GM12878 (cell line): Measurements from ENCODE around the gene DIAPH3. TPM values are rescaled to one million over a fixed set of nuclear protein-coding genes. Genes with fewer than 3 reads are reported as not detected.

Experiments used
- ATAC-seq: fragments of 200-7000 bp; cut with Tn5 transposase; 3 replicates; pipeline ENCODE4 v1.9.1; 2020; ENCODE audit warnings: mild to moderate bottlenecking, moderate library complexity
- BruUV-seq: library from RNA; stranded (reverse); fragments of 400-500 nt; replicated peaks from 2 replicates; lab custom pipeline; 2021; lab: Mats Ljungman, UMichigan
- CTCF ChIA-PET: fragments of 300-600 bp; sonication (Branson Sonifier 250); formaldehyde crosslinking; extraction: SDS; loops from one replicate; lab custom pipeline; 2021; ENCODE audit warnings: inconsistent platforms; lab: Yijun Ruan, JAX
- POLR2A ChIA-PET: fragments of 350-600 bp; formaldehyde crosslinking; extraction: SDS; loops from one replicate; lab custom pipeline; 2021; ENCODE audit warnings: inconsistent platforms; lab: Charles Lee
- RAD21 ChIA-PET: fragments of 300-600 bp; sonication (Branson Sonifier 250); formaldehyde crosslinking; loops from one replicate; lab custom pipeline; 2023; ENCODE audit warnings: antibody characterized with exemption; ENCODE audit not compliant: unreplicated experiment; lab: Charles Lee
- SMC1A ChIA-PET: fragments of 300-600 bp; sonication (Branson Sonifier 250); formaldehyde crosslinking; loops from one replicate; lab custom pipeline; 2023; ENCODE audit not compliant: unreplicated experiment, uncharacterized antibody; lab: Charles Lee
- DNase-seq: peaks from one replicate; pipeline ENCODE4 v3.0.0-alpha.2; 2011; ENCODE audit warnings: low read depth, low spot score
- FAIRE-seq: peaks from 3 replicates; lab custom pipeline; 2011; peaks lifted over from hg19 to GRCh38; lab: Jason Lieb, UNC
- H2AFZ ChIP-seq: 2 replicates; pipeline ENCODE4 v1.6.0; 2011; ENCODE audit warnings: low read depth, low read length, control low read depth; ENCODE audit not compliant: control insufficient read depth
- H3K27ac ChIP-seq: 2 replicates; pipeline ENCODE4 v1.5.1; 2011; ENCODE audit warnings: control low read depth; ENCODE audit not compliant: control insufficient read depth, insufficient read depth
- H3K27me3 ChIP-seq, 2 experiments: replicated peaks in 1 of 2; 2 replicates each; pipeline versions ENCODE4 v1.6.0 to v1.6.1; 2011; ENCODE audit warnings: low read length in 1 of 2; ENCODE audit not compliant: control insufficient read depth in 2 of 2, insufficient read depth in 2 of 2
- H3K36me3 ChIP-seq, 2 experiments: 2 replicates each; pipeline ENCODE4 v1.5.1; 2011; ENCODE audit warnings: low read length in 1 of 2; ENCODE audit not compliant: control insufficient read depth in 2 of 2, insufficient read depth in 2 of 2
- H3K4me1 ChIP-seq: 2 replicates; pipeline ENCODE4 v1.6.1; 2011; ENCODE audit warnings: mild to moderate bottlenecking, low read length, moderate library complexity, mixed read lengths; ENCODE audit not compliant: control insufficient read depth, insufficient read depth
- H3K4me2 ChIP-seq: 2 replicates; pipeline ENCODE4 v1.6.0; 2011; ENCODE audit warnings: control low read depth; ENCODE audit not compliant: control insufficient read depth, insufficient read depth
- H3K4me3 ChIP-seq: fragments of 200-600 bp; sonication (generic); 2 replicates; pipeline ENCODE4 v1.5.1; 2016
- H3K79me2 ChIP-seq: 2 replicates; pipeline ENCODE4 v1.6.0; 2011; ENCODE audit warnings: low read length; ENCODE audit not compliant: control insufficient read depth, insufficient read depth
- H3K9ac ChIP-seq: 2 replicates; pipeline ENCODE4 v1.8.0; 2011; ENCODE audit warnings: low read length, control low read depth, mixed read lengths; ENCODE audit not compliant: control insufficient read depth, insufficient read depth
- H3K9me3 ChIP-seq: replicated peaks from 3 replicates; pipeline ENCODE4 v1.5.1; 2011; ENCODE audit warnings: mild to moderate bottlenecking, low read length; ENCODE audit not compliant: control insufficient read depth, insufficient read depth
- H4K20me1 ChIP-seq: 2 replicates; pipeline ENCODE4 v1.6.0; 2011; ENCODE audit not compliant: control insufficient read depth, insufficient read depth
- DPF2 ChIP-seq: fragments of 450-650 bp; IDR thresholded peaks from 2 replicates; pipeline ENCODE4 v1.6.1; 2017; ENCODE audit warnings: mild to moderate bottlenecking
- ESRRA ChIP-seq: IDR thresholded peaks from 2 replicates; pipeline ENCODE4 v1.6.1; 2012; ENCODE audit warnings: mild to moderate bottlenecking, low read length, improper control_type of control experiment
- ETV6 ChIP-seq, 2 experiments: fragments of 450-650 bp in 1 of 2; IDR thresholded peaks in 1 of 2; conservative IDR thresholded peaks in 1 of 2; 2 replicates each; pipeline ENCODE4 v1.6.1; 2014; ENCODE audit warnings: antibody characterized with exemption in 1 of 2, borderline replicate concordance in 1 of 2, low read depth in 1 of 2, mild to moderate bottlenecking in 1 of 2, moderate library complexity in 1 of 2
- GATAD2B ChIP-seq: fragments of 450-650 bp; conservative IDR thresholded peaks from 2 replicates; pipeline ENCODE4 v1.6.1; 2017; ENCODE audit warnings: low read depth, mild to moderate bottlenecking, moderate library complexity
- IKZF2 ChIP-seq, 2 experiments: fragments of 450-650 bp; IDR thresholded peaks; 2 replicates each; pipeline ENCODE4 v1.6.1; 2017; ENCODE audit warnings: mild to moderate bottlenecking in 2 of 2, moderate library complexity in 2 of 2
- JUND ChIP-seq: IDR thresholded peaks from 2 replicates; pipeline ENCODE4 v1.6.1; 2012; ENCODE audit warnings: low read depth, mild to moderate bottlenecking, low read length, improper control_type of control experiment, moderate library complexity
- KDM1A ChIP-seq: fragments of 200-600 bp; sonication (generic); IDR thresholded peaks from 2 replicates; pipeline ENCODE4 v1.6.1; 2016; ENCODE audit warnings: borderline replicate concordance
- MEF2B ChIP-seq: fragments of 450-650 bp; IDR thresholded peaks from 2 replicates; pipeline ENCODE4 v1.6.1; 2018; ENCODE audit warnings: mild to moderate bottlenecking, moderate library complexity; ENCODE audit not compliant: partially characterized antibody, poor library complexity, severe bottlenecking
- MTA2 ChIP-seq: fragments of 450-650 bp; IDR thresholded peaks from 2 replicates; pipeline ENCODE4 v1.6.1; 2016; ENCODE audit warnings: low read depth, mild to moderate bottlenecking, moderate library complexity
- MYB ChIP-seq: fragments of 150-350 bp; IDR thresholded peaks from 2 replicates; pipeline ENCODE4 v1.6.1; 2014; ENCODE audit warnings: mild to moderate bottlenecking, low read depth, low read length, borderline replicate concordance
- PAX8 ChIP-seq: fragments of 450-650 bp; IDR thresholded peaks from 2 replicates; pipeline ENCODE4 v1.6.1; 2017; ENCODE audit warnings: mild to moderate bottlenecking, moderate library complexity
- PML ChIP-seq: IDR thresholded peaks from 2 replicates; pipeline ENCODE4 v1.6.1; 2012; ENCODE audit warnings: low read length, inconsistent platforms
- RCOR1 ChIP-seq: conservative IDR thresholded peaks from 2 replicates; pipeline ENCODE4 v1.6.1; 2012; ENCODE audit warnings: low read depth, low read length, improper control_type of control experiment
- RUNX3 ChIP-seq: IDR thresholded peaks from 2 replicates; pipeline ENCODE4 v1.6.1; 2012; ENCODE audit warnings: low read length, inconsistent platforms
- TARDBP ChIP-seq: IDR thresholded peaks from 2 replicates; pipeline ENCODE4 v1.6.1; 2016; ENCODE audit warnings: borderline replicate concordance
- WGBS: methylation state at CpG from one replicate; pipeline ENCODE4 v1.1.6; 2016; ENCODE audit warnings: low lambda C conversion rate; ENCODE audit not compliant: insufficient replicate concordance, insufficient coverage; ENCODE audit errors: missing lambda C conversion rate; 5-methylcytosine and 5-hydroxymethylcytosine counted together
- in situ Hi-C: fragments of 300-500 bp; cut with MboI; formaldehyde crosslinking; loops from 9 replicates; pipeline ENCODE4 v1.14.3; 2018; ENCODE audit warnings: mixed read lengths
- intact Hi-C: fragments of 100-400 bp; cut with micrococcal nuclease; formaldehyde crosslinking; loops from one replicate; pipeline ENCODE4 v1.14.2; 2022; ENCODE audit not compliant: unreplicated experiment
- polyA plus RNA-seq, 11 experiments: library from polyadenylated mRNA; depleted of rRNA in 4 of 11; unstranded in 6 of 11; stranded (reverse) in 5 of 11; fragments of >200 nt; fragmentation: Nextera tagmentation in 4 of 11; fragmentation: Illumina TruSeq in 1 of 11; extraction: Ambion mirVana in 4 of 11; extraction: Trizol in 1 of 11; gene quantifications; 1 replicate in 1 of 11; 2 replicates in 10 of 11; pipeline versions ENCODE4 v1.2.1 to v1.2.3, GENCODE V29; 2011 to 2016; ENCODE audit warnings: inconsistent platforms in 2 of 11, missing spikeins in 2 of 11, low read depth in 1 of 11
- total RNA-seq, 4 experiments: library from RNA; depleted of rRNA in 3 of 4; stranded (reverse); fragments of >200 nt in 3 of 4; fragmentation: Illumina TruSeq in 1 of 4; extraction: Trizol in 1 of 4; gene quantifications; 2 replicates each; pipeline versions ENCODE4 v1.2.1 to v1.2.3, GENCODE V29; 2013 to 2021
- TF ChIP-seq, protein P1 (sequence below): fragments of 450-650 bp; IDR thresholded peaks from 2 replicates; pipeline ENCODE4 v1.6.1; 2017; ENCODE audit warnings: mild to moderate bottlenecking, moderate library complexity
- TF ChIP-seq, protein P2 (sequence below): fragments of 450-650 bp; IDR thresholded peaks from 2 replicates; pipeline ENCODE4 v1.6.1; 2017; ENCODE audit warnings: mild to moderate bottlenecking, low read depth, inconsistent platforms; ENCODE audit not compliant: poor library complexity, severe bottlenecking

Gene DIAPH3
- total and polyA plus RNA-seq, 10 of the 15 experiments (the other 5 are each of a cell fraction or from before 2014, with no cell fraction given): 10.1 to 25.2 (median 15.4) TPM

DNA sequence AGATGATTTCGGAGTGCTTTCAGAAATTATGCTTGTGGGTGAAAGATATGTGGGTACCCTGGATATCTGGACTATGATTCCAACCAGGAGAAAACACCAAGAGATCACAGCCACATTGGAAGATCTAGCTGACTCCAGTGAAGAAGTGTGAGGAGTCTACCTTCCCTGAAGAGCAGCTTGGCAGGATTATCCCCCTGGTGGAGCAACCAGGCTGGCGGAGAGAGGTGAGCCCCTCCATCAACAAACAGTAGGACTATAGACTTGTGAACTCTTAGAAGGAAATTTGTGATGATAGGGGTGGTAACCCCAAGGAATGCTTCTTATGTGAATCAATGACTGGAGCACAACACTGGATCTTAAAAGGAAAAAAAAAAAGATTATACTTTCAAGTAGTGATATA is 47.8 kb upstream of the DIAPH3 start:
- 0% methylated on average over 2 of the region's 2 CpGs for WGBS
- no peak overlapping the region for H3K27ac ChIP-seq
- H3K79me2 ChIP-seq: no peaks in the 10 kb centered on the region
- no peak overlapping the region for H2AFZ ChIP-seq
- no peaks in the 10 kb centered on the region for H3K9me3 ChIP-seq
- intact Hi-C loops: no loop called here
- H3K4me1 ChIP-seq: no peaks in the 10 kb centered on the region
- H3K4me3 ChIP-seq: no peak overlapping the region
- ATAC-seq: no peak
- no peak overlapping the region for H3K9ac ChIP-seq
- no peak for FAIRE-seq
- no peaks in the 10 kb centered on the region for H3K27me3 ChIP-seq
- ChIA-PET CTCF (no interaction called here), RAD21 (no interaction called here), POLR2A (no interaction called here), SMC1A (interaction anchor here (0.7 kb wide), 1 partner anchor 29 kb away, joined by 3 read pairs; no protein-coding TSS in a partner anchor)
- BruUV-seq: no TSS peak
- no peaks in the 10 kb centered on the region for H4K20me1 ChIP-seq
- no peak overlapping the region for H3K4me2 ChIP-seq
- DNase-seq: no peak
- no peaks in the 10 kb centered on the region for H3K36me3 ChIP-seq
- in situ Hi-C loops: no loop called here
- TF ChIP-seq, protein P1, sequence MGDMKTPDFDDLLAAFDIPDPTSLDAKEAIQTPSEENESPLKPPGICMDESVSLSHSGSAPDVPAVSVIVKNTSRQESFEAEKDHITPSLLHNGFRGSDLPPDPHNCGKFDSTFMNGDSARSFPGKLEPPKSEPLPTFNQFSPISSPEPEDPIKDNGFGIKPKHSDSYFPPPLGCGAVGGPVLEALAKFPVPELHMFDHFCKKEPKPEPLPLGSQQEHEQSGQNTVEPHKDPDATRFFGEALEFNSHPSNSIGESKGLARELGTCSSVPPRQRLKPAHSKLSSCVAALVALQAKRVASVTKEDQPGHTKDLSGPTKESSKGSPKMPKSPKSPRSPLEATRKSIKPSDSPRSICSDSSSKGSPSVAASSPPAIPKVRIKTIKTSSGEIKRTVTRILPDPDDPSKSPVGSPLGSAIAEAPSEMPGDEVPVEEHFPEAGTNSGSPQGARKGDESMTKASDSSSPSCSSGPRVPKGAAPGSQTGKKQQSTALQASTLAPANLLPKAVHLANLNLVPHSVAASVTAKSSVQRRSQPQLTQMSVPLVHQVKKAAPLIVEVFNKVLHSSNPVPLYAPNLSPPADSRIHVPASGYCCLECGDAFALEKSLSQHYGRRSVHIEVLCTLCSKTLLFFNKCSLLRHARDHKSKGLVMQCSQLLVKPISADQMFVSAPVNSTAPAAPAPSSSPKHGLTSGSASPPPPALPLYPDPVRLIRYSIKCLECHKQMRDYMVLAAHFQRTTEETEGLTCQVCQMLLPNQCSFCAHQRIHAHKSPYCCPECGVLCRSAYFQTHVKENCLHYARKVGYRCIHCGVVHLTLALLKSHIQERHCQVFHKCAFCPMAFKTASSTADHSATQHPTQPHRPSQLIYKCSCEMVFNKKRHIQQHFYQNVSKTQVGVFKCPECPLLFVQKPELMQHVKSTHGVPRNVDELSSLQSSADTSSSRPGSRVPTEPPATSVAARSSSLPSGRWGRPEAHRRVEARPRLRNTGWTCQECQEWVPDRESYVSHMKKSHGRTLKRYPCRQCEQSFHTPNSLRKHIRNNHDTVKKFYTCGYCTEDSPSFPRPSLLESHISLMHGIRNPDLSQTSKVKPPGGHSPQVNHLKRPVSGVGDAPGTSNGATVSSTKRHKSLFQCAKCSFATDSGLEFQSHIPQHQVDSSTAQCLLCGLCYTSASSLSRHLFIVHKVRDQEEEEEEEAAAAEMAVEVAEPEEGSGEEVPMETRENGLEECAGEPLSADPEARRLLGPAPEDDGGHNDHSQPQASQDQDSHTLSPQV: no peak
- TF ChIP-seq TARDBP (no peak), KDM1A (no peak), JUND (no peak), PML (no peak), RUNX3 (no peak), PAX8 (no peak), DPF2 (no peak), MYB (no peak), IKZF2 (IDR thresholded peaks at IDR 0.05) (no peak), ESRRA (no peak), ETV6 (conservative IDR thresholded peaks at IDR 0.05 in 1 of 2, IDR thresholded peaks at IDR 0.05 in 1 of 2; ENCODE audit: borderline replicate concordance in 1 of 2, low read depth in 1 of 2) (no peak), MTA2 (no peak), RCOR1 (no peak), GATAD2B (no peak), MEF2B (no peak)
- TF ChIP-seq, protein P2, sequence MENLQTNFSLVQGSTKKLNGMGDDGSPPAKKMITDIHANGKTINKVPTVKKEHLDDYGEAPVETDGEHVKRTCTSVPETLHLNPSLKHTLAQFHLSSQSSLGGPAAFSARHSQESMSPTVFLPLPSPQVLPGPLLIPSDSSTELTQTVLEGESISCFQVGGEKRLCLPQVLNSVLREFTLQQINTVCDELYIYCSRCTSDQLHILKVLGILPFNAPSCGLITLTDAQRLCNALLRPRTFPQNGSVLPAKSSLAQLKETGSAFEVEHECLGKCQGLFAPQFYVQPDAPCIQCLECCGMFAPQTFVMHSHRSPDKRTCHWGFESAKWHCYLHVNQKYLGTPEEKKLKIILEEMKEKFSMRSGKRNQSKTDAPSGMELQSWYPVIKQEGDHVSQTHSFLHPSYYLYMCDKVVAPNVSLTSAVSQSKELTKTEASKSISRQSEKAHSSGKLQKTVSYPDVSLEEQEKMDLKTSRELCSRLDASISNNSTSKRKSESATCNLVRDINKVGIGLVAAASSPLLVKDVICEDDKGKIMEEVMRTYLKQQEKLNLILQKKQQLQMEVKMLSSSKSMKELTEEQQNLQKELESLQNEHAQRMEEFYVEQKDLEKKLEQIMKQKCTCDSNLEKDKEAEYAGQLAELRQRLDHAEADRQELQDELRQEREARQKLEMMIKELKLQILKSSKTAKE: no peak
